GM10266 (cell line): ENCODE measurements around the gene APOL1.
"Not testable (repeated sequence)": the region's sequence is repeated elsewhere in the genome, so short reads cannot be mapped to it uniquely, and the experiment has no call there.

Experiments
- DNase-seq: peaks from one replicate; pipeline ENCODE4 v3.0.0; 2012; ENCODE audit errors: extremely low spot score
- TF ChIP-seq, protein P1 (sequence below): IDR thresholded peaks from 2 replicates; pipeline ENCODE4 v1.5.1; 2012; ENCODE audit warnings: mild to moderate bottlenecking, low read depth; ENCODE audit not compliant: control insufficient read depth, insufficient read depth; ENCODE audit errors: missing control alignments

APOL1 gene, protein sequence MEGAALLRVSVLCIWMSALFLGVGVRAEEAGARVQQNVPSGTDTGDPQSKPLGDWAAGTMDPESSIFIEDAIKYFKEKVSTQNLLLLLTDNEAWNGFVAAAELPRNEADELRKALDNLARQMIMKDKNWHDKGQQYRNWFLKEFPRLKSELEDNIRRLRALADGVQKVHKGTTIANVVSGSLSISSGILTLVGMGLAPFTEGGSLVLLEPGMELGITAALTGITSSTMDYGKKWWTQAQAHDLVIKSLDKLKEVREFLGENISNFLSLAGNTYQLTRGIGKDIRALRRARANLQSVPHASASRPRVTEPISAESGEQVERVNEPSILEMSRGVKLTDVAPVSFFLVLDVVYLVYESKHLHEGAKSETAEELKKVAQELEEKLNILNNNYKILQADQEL

DNA sequence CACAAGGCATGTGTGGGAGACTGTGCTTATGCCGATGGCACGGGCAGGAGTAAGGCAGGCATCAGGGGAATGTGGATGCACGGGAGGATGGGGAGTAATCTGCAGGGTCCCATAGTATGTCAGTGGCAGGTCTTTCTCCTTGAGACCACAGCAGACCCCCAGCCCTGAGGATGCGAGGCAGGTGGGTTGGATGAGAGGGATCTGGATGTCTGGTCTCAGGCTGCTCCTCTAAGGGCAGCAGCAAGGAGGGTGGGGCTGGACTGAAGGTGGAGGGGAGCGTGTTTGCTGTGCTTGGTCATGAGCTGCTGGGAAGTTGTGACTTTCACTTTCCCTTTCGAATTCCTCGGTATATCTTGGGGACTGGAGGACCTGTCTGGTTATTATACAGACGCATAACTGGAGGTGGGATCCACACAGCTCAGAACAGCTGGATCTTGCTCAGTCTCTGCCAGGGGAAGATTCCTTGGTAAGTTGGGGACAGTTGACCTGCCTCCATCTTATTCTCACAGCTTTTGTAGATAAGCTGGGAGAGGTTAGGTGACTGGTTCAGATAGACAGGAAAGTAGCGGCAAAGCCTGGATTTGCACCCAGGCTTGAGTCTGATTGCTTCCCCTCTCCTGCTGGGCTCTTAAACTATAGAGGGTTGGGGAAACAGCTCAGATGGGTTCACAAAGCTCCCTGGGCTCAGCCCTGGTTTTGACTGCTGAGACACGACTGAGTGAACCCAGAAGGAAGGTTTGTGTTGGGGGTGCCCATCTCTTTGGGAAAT lies at the start of gene APOL1:
Gene APOL1 (plus strand): TSS at position 380 of the 769 bp plus-strand sequence. CDS start 1,823 bp downstream, outside the sequence.
- TF ChIP-seq, protein P1, sequence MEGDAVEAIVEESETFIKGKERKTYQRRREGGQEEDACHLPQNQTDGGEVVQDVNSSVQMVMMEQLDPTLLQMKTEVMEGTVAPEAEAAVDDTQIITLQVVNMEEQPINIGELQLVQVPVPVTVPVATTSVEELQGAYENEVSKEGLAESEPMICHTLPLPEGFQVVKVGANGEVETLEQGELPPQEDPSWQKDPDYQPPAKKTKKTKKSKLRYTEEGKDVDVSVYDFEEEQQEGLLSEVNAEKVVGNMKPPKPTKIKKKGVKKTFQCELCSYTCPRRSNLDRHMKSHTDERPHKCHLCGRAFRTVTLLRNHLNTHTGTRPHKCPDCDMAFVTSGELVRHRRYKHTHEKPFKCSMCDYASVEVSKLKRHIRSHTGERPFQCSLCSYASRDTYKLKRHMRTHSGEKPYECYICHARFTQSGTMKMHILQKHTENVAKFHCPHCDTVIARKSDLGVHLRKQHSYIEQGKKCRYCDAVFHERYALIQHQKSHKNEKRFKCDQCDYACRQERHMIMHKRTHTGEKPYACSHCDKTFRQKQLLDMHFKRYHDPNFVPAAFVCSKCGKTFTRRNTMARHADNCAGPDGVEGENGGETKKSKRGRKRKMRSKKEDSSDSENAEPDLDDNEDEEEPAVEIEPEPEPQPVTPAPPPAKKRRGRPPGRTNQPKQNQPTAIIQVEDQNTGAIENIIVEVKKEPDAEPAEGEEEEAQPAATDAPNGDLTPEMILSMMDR, result no peak
- peak; percentile 56 for DNase-seq

DNA sequence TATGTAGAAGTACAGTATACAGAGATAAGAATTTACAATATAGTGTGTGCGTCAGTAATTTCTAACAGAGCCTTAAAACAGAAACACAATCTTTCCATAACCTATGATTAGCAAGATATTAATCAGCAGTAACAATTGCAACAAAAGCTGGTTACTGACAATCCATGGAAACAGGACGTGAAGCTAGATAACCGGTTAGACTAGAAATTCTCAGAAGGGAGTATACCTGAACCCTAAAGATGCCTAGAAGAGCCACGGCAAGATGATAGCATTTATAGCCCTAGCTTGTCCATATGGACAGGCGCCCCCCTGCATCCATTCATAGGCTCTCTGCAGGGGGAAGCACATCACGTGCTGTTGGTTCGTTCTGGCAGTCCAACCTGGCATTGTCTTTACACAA lies 49.5 kb upstream of the APOL1 start:
- DNase-seq, result not testable (repeated sequence)

DNA sequence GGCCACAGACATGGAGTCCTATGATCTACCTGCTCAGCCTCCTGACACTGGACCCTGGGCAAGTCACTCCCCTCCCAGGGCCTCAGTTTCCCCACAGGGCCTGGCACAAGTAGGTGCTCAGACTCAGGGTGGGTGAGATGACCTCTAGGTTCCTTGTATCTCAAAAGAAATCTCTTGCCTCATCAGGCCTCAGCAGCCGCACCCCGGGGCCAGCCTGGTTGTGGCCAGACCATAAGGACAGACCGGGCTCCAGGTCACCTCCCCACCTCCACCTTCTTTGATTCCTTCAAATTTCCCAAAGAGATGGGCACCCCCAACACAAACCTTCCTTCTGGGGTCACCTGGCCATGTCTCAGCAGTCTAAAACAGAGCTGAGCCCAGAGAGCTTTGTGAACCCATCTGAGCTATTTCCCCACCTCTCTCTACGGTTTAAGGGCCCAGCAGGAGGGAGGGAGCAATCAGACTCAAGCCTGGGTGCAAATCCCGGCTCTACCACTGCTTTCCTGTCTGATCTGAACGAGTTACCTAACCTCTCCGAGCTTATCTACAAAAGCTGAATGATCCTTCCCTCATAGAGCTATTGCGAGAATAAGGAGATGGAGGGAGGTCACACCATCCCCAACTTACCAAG lies 48.8 kb upstream of the APOL1 start:
- DNase-seq, result no peak
- TF ChIP-seq, protein P1, result no peak

DNA sequence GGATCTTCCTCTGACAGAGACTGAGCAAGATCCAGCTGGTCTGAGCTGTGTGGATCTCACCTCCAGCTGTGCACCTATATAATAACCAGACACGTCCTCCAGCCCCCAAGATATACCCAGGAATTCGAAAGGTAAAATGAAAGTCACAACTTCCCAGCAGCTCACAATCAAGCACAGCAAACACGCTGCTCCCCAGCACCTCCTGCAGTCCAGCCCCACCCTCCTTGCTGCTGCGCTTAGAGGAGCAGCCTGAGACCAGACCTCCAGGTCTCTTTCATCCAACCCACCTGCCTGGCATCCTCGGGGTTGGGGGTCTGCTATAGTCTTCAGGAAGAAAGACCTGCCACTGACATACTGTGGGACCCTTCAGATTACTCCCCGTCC lies 48.3 kb upstream of the APOL1 start:
- TF ChIP-seq, protein P1, result no peak
- DNase-seq, result no peak

DNA sequence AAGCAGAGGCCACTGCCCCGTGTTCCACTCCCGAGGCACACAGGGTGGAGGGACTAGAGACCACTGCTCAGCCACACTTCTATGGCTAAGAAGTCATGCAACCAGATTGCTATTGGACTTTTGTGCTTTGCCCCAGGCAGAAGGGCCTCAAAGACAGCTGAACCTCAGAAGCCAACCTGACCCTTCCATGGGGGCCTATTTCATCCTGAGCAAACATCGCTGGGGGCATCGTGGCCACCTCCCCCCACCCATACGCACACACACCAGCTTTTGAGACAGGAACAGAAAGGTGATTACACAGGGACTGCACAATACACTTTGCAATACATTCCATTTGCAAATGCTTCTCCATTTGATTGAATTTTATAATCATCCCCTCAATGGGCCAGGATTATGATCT lies 47.4 kb upstream of the APOL1 start:
- not testable (repeated sequence) for DNase-seq

DNA sequence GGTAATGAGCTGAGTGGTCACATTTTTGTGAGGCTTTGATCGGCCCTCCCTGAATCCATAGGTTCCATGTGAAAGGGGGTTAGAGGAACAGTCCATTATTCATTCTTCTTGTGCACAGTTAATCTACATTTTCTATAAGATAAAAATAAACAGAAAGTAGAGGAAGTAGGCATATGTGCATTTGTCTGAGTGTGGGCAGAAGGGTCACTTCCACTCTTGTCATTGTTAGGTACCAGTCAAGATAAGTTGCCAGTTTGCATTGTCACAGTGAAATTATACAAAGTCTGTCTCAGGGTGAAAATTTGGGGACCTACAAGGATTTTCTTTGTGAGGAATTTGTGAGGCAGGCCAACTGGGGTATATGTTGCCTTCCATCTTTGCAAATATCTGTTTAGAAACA lies 46.7 kb upstream of the APOL1 start:
- TF ChIP-seq, protein P1, result no peak
- no peak for DNase-seq

DNA sequence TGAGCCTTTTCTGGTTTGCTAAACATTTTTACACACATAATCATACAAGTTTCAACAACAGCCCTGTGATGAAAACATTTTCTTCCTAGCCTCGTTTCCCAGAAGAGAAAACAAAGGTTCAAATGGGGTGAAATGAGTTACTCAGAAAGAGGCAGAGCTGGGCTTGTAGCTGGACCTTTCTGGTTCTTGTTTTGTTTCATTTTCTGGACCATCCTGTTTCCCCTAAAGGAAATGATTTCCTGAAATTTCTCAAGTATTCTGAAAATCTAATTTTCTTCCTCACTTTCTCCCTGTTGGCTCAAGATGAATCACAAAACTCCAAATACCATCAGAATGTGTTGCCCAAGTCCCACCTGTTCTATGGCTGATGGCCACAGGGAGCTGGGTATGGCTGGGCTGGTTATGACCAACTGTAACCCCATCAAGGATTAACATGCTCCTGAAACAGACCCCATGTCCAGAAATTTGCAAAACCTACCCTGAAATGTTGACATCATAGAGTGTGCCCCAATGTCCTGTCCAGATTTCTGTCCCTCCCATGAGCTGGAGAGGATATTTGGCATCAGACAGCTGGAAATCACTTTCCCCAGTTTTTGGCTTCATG lies 44.7 kb upstream of the APOL1 start:
- no peak for DNase-seq
- TF ChIP-seq, protein P1, result no peak

DNA sequence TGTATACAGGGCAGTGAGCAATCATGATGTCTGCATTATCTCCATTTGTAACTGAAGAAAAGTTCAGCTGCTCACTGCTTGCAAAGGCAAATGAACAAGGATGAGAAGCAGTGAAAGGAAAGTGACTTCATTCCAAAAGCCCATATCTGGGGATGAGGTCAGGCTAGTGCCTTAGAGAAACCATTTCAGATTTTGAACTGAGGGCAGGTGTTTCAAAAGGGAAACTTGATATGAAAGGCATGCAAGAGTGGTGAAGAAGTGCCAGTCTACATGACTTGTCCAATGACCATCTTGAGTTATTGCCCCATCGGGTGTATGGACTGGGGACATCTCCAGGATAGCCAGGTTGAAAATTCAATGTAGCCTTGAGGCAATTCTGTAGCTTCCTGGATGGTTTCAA lies 44.0 kb upstream of the APOL1 start:
- TF ChIP-seq, protein P1, result no peak
- DNase-seq, result no peak

DNA sequence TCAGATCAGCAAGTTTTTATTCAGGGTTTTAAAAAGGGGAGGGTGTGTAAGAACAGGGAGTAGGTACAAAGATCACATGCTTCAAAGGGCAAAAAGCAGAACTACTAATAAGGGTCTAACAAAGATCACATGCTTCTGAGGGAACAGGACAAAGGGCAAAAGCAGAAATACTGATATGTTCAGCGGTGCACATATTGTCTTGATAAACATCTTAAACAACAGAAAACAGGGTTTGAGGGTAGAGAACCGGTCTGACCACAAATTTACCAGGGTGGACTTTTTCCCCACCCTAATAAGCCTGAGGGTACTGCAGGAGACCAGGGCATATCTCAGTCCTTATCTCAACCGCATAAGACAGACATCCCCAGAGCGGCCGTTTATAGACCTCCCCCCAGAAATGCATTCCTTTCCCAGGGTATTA lies 43.4 kb upstream of the APOL1 start:
- DNase-seq, result not testable (repeated sequence)
